HG02571 (cell line): ENCODE data around the gene GINS1.

Experiments used
- ATAC-seq: cut with Tn5 transposase; IDR thresholded peaks from one replicate; pipeline ENCODE4 v1.9.1; 2021; ENCODE audit warnings: mild to moderate bottlenecking, moderate library complexity; ENCODE audit not compliant: unreplicated experiment

GINS1 gene

DNA sequence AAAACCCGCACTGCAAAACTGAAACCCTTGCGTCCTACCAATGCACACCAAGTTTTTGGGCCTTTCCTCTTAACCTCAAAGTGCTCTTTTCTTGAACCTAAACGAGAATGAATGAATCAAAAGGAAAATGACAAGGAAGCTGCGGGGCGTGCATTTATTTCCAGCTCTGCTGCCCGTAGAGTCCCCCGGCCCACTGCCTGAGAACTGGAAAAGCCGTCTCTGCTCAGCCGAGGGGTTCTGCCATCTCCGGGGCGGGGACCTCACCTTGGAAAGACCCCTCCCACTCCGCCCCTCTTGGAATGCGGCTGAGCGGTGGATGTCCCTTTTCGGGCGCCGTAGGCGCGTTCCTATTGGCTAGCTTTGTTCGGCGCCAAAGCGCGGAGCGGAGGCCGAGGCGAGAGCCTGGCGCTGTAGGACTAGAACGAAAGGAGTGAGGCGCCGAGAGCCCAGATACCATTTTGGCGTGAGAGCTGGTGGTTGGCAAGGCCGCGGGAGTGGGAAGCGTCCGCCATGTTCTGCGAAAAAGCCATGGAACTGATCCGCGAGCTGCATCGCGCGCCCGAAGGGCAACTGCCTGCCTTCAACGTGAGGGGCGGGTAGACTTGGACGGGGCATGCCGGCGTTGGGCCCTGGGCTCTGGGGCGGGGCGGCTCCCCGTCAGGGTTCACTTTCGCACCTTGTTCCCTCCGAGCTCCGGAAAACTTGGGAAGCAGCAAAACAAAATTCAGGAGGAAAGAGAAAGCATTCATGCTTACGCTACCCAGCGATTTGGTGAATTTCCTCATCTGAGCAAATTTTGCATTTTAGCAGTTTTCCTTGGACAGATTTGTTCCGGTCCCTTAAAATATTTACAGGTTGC is at the start of gene GINS1:
Gene GINS1 (plus strand): TSS at position 363 of the 859 bp plus-strand sequence. CDS start 148 bp downstream, at position 511.
- ATAC-seq, result peak; percentile 95

DNA sequence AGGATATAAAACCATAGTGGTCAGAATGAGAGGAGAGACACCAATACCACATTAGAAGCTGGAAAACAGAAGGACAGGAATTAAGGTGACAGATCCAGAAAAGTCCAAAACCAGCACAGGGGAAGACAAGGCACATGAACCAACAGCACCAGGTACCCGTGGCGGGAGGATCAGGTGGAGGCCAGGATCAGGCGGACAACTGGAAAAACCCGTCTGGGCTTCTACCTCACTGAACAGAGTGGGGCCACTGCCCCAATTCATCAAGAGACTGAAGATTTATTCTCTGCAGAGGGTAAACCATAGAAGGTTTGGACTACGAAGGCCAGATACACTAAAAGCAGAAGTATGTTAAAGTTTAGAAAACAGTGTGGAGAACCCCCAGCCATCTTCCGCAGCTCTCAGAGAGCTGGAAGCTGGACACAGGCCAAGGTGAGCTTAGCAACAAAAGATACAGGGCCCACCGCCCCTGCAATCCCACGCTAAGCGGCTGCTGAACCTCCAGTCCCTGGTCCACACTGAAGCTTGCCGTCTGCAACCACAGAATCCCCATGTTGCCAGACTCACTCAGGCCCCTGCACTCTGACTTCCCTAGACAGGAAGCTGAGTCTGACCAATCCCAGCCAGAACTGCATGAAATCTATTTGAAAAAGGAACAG is 46.7 kb upstream of the GINS1 start:
- ATAC-seq, result no peak

- ATAC-seq, result no peak
Measured at GRCh38 chr20:25361287-25361683, 46.2 kb upstream of the GINS1 start.

GRCh38 chr20:25364180-25364788 is 43.2 kb upstream of the GINS1 start:
- ATAC-seq, result no peak

GRCh38 chr20:25364879-25365699 is 42.4 kb upstream of the GINS1 start:
- ATAC-seq, result no peak

DNA sequence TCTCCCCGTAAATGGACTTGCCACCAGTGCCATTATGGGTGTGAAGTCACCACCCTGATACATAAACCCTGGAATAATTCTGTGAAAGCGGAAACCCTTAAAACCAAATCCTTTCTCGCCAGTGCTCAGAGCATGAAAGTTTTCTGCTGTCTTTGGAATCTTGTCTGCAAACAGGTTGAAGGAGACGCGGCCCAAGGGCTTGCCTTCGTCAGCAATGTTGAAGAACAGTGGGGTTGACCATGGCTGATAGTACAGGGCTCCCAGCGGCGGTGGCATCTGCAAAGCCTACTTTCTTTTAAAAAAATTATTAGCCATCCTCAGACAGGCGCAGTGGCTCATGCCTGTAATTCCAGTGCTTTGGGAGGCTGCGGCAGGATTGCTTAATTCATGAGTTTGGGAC is 38.9 kb upstream of the GINS1 start:
- no peak for ATAC-seq

DNA sequence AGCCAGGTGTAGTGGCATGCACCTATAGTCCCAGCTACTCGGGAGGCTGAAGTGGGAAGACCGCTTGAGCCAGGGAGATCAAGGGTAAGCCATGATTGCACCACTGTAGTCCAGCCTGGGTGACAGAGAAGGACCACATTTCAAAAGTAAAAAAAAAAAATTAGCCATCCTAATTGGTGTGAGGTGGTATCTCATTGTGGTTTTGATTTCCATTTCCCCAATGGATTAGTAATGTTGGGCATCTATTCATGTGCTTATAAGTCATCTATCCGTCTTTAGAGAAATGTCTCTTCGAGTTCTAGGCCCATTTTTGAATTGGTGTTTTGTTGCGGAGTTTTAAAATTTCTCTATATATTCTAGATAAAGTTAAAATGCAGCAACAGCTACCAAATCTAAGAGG is 38.5 kb upstream of the GINS1 start:
- ATAC-seq, result no peak

- ATAC-seq, result no peak
Measured at GRCh38 chr20:25369529-25369928, 37.9 kb upstream of the GINS1 start.

DNA sequence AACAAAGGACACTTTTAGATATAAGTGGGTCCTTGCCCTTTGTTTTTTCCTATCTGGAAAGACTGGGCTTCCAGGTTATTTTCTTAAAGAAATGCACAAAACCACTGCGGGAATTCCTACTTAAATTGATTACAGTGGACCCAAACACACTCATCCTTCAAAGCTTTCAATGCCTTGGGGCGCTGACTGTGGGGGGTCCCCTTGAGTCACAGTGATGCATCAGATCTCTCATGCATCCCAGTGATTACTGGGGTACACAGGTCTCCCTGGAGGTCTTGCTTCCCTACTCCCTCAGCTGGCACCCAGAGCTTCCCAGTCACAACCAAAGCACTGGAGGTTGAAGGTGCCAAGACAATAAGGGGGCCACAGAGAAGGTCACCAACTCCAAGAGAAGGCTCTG is 37.5 kb upstream of the GINS1 start:
- ATAC-seq, result no peak

DNA sequence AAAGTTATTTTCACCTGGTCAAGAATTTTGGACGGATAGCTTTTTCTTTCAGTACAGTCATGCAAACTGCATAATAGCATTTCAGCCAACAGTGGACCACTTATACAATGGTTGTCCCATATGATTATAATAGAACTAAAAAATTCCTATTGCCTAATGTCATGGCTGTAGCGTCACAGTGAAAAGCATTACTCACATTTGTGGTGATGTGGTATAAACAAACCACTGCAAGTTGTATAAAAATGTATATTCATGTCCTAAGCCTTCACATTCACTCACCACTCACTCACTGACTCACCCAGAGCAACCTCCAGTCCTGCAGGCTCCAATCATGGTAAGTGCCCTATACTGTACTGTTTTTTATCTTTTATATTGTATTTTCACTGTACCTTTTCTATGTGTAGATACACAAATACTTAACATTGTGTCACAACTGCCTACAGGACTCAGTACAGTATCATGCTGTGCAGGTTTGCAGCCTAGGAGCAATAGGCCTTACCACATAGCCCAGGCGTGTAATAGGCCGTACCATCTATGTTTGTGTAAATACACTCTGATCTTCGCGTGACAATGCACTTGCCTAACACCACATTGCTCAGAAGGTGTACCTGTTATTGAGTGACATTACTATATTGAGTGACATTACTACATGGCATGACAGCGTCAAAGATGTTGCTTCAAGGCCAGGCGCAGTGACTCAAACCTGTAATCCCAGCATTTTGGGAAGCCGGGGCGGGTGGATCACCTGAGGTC is 34.7 kb upstream of the GINS1 start:
- no peak for ATAC-seq

- no peak for ATAC-seq
Measured at GRCh38 chr20:25374842-25375241, 32.6 kb upstream of the GINS1 start.

GRCh38 chr20:25376236-25376635 is 31.2 kb upstream of the GINS1 start:
- ATAC-seq, result no peak

- no peak for ATAC-seq
Measured at GRCh38 chr20:25376886-25377285, 30.6 kb upstream of the GINS1 start.

DNA sequence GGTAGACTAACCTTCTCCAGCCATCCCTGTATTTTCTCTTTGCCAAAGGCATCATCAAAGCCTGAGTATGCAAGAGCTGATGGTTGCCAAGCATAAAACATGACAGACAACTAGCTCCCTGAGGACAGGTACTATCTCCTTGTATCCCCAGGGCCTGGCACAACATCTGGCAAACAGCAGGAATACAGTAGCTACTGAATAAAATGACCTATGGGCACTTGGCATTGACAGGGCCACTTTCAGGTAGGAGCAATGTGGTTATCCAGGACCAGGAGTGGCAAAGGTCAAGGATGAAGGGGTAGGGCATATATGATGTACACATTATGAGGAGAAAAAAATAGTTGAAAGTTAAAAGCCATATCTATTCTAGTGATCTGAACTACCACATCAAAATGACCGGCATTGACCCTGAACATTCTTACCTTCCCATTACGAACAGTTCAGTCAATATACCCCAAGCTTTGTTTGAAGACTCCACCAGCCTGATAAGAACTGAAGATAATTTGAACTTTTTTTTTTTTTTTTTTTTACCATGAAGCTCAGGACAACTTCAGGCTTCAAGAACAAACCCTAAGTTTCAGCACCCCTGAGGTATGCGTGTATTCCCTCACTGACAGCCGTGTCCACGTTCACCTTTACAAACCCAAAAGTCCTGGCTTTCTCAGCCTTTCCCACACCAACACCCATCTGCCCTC is 29.1 kb upstream of the GINS1 start:
- ATAC-seq, result no peak

DNA sequence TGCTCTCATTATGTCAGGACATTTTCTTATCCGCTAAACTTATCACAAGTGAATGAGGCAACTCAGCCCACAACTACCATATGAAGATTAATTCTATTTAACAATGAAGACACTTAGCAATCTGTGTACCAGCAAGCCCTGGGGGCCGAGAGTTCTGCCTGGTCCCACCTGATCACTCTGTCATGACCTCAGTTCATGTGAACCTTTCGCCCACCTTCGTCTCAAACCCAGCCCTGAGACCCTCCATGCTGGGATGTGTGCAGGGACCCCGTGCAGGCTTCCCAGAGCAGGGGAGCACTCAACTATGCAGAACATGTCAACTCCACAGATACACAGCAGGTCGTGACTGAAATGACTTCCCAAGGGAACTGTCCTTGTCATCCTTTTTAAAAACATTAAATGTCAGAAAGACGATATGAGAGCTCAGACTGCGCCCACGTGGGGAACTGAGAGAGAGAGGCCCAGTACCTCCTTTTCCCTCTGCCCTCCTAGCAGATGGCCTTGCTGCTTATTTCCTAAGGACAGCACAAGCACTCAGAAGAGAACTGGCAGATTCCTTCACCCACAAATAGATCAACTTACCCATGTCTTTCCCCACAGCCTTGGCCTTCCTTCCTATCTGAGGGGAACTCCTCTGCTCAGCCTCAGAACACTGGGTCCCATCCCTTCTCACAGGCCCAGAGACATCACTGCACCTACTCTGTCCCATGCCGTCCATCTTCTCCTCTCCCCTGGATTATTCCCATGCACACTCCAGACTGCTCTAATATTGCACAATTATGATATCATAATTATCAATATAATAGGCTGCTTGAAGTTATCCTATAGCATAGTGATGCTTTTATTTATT is 28.4 kb upstream of the GINS1 start:
- ATAC-seq, result no peak

DNA sequence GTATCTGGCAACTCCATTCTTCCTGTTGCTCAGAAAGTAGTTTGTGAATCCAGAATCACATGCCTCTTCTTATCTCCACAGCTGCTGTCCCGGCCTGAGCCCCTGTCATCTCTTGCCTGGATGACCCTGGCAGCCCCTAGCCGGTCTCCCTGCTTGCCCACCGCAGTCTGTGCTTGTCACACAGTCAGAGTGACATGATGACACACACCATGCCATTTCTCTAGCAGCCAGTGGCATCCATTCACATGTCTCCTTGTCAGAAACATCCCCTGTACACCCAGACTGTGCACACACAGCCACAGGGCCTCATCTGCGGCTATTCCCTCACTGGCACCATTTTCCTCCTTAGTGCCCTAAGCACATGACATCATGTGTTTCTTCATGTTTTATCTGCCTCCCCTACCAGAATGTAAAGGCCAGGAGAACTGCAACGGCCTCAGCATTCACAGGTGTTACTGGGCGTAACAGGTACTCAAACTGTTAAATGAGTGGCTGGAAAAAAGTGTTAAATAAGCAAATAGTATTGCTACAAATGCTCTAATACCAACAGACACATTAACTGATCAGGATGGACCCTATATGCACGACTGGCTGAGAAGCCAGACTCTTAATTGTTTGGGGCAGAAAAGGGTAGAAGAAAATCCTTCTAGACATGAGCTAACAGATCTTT is 26.4 kb upstream of the GINS1 start:
- ATAC-seq, result no peak

DNA sequence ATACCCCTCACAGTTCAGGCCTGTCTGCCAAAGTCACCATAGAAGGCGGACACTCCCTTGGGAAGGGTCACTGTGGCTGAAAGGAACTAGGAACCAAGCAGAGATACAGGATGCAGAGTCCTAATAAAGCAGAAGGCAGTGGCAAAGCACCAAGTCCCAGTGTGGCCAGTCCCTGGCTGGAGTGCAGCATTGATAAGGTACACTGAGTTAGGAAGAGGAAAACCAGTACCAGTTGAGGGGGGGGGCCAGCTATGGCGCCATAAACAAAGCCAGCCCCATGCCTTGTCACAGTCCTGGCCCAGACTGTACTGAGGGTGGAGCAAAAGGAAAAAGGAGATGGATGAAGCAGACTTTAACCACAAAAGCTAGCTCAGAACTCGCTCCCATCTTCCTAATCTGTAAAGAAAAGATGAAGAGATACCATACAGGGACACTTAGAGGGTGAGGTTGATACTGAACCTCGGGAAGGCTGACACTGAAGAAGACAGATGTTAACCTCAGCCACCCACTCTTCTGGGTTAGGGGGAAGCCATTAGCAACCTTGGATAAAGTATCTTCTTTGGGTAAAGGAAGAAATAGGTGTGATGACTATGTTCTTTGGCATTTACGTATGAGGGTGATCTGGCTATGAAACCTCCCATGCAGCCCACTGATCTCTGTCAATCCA is 24.6 kb upstream of the GINS1 start:
- ATAC-seq, result no peak

GRCh38 chr20:25389401-25389857 is 18.0 kb upstream of the GINS1 start:
- ATAC-seq, result no peak
